HuH-7 (cell line): ENCODE measurements around the gene HYAL2.
"Not testable (repeated sequence)": the region's sequence is repeated elsewhere in the genome, so short reads cannot be mapped to it uniquely, and the experiment has no call there.

Experiments
- DNase-seq: peaks from one replicate; pipeline ENCODE4 v3.0.0; 2011; ENCODE audit warnings: low spot score

The HYAL2 gene

GRCh38 chr3:50327129-50327528 is 4.6 kb upstream of the HYAL2 start:
- DNase-seq, result no peak

DNA sequence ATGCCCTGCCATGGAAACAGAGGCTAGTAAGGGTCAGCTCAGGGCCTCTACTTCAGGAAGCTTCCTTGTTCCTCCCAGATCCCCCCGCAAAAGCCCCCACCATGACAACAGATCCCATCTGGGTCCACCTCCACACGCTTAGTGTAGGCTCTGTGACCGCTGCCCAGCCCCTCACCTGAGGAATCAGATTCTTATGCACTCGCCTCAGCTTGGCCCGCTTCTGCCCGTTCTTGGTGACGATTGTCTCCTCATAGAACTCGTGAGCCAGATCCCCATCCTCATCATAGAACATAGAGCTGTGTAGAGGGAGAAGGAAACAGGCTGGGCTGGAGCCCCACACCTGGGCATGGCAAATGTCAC is 3.6 kb upstream of the HYAL2 start:
- DNase-seq, result no peak

- DNase-seq, result no peak
Observed at GRCh38 chr3:50325497-50326181, 3.1 kb upstream of the HYAL2 start.

- DNase-seq, result no peak
Observed at GRCh38 chr3:50325113-50325480, 2.6 kb upstream of the HYAL2 start.

DNA sequence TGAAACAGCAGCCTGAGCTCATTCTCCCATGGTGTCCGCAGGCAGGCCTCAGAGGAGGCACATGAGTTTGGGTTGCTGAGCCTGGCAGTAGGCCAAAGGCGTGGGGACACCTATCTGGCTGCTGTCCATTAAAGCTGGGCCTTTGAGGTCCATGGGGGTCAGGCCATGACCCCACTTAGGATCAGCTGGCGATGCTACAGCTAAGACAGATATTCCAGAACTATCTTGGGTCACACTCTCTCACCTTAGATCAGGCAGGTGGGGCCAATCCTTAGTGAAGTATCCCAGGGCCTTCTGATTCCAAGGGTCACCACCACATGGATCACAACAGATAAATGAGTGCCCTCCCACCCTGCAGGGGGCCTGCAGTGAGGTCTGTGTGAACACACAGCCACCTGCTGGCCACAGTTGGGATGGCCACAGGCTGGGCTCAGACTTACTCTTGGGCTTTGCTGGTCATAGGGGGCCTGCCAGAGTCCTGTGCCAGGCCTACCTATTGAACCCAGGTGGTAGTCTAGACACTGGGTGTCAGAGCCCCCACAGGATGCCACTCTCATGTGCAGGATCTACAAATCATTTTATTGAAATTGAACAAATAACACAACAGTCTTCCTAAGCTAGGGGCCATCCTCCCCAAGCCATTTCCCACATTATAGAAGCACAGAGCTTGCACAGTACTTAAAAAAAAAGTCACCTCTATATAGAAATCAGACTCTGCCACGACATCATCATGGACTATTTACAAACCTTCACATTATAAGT is 2.0 kb upstream of the HYAL2 start:
- DNase-seq, result peak; percentile 88

DNA sequence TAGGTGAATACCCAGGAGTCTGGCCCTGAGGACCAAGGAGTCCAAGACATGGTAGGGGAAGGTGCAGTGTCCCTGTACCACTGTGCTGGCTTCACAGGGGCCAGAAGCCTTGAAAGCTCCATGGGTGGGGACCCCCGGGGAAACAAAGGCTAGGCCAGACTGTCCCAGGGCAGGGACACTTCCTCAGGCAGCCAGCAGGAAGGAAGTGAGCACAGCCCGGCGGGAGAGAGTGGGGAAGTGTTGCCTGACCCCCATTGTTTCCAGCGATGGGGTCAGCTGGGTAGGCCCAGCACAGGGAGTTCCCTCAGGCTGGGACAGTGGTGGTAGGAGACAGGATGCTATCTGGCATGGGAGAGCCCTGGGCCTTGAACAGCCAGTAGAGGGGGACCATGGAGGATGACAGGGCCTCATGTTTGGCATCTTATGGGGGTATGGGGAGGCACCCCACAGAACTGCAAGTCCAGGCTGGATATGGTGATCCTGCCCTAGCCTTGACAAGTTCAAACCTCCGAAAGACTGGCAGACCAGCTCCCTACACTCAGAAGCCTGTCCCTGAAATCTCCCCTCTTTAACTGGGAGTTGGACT is 1.2 kb upstream of the HYAL2 start:
- no peak for DNase-seq

- DNase-seq, result no peak
Observed at GRCh38 chr3:50323092-50323600, 601 bp upstream of the HYAL2 start.

DNA sequence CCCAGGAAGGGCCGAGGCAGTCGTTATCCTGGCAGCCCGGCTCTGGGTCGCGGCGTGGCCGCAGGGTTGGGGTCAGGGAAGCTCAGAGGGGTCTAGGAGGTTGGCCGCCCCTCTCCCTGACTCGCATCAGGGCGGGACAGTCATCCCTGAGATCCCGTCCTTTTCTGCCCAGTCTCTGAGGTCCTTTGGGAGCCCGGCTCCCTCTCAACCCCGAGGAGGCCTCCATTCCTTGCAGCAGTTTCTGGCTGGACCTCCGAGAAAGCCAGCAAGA is 495 bp downstream of the HYAL2 start:
- DNase-seq, result no peak

DNA sequence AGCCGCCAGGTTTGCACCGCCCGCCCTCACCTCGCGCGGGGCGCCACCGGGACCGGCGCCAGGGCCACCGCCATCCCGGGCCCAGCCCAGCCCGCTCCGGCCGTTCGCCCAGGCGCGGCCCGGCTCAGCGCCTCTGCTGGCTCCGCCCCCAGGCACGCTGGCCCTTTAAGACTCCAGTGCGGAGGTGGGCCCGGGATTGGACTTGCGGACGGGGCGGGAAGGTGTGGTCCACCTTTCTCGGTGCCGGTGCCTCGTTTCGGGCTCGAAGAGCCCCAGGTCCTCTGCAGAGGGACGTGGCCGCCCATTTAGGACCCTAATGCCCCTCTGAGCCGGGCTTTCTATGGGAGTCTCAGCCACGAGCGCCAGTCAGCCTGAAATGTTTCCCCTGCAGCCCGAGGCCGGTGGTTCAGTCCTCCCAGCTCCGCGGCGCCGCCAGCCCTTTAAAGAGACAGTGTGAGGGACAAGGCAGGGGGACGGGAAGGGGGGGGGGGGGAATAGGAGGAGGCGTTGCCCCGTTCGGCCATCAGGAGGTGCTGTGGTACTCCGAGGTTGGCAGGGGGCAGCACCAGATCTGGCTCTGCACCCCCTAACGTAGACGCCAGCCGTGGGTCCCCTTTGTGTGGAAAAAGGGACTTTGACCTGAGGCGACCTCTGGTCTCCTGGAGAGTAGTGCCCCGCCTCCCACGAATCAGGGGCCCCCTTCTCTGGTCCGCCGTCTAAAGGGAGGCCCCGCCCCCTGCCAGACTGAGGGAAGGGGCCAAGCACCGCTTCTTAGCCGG is 1.0 kb downstream of the HYAL2 start:
- DNase-seq, result peak; percentile 91

DNA sequence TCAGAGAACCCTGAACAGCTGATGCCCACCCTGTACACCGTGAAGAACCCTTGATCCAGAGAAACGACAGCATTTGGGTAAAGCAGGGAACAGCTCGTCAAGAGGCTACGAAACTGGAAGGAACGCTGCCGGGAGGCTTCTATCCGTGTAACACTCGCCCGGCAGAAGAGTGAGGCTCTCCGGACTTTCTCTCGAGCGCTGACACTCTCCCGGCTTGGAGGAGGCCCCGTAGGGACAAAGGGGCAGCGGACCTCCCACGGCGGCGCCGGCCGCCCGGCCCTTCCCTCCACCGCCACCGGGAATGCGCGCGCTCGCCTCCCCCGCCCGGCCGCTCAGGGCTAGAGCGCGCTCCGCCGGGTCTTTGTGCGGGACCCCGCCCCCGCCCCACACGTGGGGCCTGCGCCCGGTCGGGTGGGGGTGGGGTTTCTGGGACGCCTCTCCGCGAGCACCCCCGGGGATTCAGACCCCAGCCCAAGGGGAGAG is 1.7 kb downstream of the HYAL2 start:
- DNase-seq, result peak; percentile 77

DNA sequence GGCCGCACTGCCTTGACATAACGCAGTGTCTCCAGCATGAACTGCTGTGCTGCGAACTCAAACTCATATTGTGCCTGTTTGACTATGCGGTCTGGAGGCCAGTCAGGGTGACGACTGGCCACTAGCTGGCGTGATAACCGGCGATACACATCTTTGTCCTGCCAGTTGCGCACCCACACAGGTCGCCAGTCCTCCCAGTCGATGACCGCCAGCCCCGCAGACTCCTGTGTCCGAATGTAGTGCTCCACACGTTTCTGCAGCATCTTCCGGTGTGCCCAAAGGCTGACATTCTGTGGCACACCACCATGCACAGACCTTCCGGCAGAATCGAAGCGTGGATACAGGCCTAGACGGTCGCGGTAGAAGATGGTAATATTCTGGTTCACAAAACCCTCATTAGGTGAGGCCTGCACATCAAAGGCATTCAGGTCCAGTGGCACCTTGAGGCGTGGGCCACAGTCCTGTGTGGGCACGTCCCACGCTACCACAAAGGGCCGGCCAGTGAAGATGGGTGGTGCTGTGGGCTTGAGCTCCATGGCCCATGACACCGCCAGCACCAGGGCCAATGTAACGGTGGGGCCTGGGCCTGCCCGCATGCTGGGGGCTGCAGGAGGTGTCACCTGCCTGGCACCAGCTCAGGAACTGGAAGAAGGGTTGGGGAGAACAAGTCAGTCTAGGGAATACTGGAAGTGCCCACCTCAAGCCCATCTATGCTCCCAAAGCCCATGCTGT is 2.5 kb downstream of the HYAL2 start:
- DNase-seq, result no peak

DNA sequence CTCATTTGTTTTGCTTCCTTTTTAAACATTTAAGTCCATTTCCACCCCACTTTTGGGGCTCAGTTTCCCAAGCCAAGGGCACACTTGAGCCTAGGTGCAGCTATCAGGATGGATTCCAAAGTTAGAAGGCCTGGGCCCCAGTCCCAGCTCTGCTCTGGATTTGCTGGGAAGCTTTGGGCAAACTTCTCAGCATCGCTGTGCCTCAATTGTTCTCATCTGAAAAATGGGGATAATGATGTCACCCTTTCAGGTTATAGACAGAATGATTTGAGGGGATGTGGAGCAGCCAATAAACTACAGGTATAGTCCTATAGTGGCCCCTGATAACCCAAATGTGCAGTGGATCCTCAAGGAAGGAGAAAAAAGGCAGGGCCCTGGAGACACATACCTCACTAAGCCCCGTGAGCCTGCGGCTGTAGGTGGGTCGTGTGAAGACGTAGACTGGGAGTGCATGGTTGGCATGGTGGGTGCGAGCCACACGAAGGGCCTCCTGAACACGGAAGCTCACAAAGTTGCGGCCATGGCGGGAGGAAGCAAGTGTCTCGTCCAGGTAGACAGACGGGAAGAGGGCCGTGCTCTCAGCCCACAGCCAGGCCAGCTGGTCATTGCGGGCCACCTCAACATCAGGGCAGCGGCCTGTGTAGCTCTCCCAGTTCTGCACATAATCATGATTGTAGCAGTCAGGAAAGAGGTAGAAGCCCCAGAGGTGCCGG is 3.2 kb downstream of the HYAL2 start:
- DNase-seq, result no peak

GRCh38 chr3:50318615-50319014 is 3.9 kb downstream of the HYAL2 start:
- no peak for DNase-seq

DNA sequence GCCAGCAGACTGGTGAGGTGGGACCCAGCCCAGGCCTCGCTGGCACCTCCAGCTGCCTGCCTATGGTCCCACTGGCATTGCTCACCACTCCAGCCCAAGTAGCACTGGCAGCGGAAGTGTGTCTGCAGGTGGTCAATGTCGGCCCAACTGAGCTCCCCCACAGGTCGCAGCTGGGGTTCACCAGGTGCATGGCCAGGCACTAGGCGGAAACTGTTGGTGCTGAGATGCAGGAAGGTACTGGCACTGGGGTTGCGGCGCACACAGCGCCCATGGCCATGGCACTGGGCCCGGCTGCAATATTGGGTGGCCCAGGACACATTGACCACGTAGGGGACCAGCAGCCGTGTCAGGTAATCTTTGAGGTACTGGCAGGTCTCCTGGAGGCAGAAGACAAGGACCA is 4.4 kb downstream of the HYAL2 start:
- DNase-seq, result no peak

DNA sequence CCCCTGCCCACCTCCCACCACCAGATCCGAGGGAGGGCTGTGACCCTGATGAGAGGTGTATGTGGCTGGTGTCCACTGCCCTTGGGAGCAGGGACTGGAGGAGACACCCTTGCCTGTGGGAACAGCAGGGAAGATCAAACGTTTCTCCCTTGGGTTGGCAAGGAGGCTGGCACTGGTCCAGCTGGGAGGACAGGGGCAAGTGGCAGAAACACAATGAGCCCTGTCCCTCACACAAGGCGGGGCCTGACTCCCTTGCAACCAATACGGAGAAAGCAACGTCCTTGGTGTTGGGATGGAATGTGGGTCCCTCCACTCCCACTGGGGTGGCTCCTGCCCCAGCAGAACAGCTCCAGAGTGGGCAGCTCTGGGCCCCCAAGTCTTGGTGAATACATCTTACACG is 5.2 kb downstream of the HYAL2 start:
- DNase-seq, result no peak

DNA sequence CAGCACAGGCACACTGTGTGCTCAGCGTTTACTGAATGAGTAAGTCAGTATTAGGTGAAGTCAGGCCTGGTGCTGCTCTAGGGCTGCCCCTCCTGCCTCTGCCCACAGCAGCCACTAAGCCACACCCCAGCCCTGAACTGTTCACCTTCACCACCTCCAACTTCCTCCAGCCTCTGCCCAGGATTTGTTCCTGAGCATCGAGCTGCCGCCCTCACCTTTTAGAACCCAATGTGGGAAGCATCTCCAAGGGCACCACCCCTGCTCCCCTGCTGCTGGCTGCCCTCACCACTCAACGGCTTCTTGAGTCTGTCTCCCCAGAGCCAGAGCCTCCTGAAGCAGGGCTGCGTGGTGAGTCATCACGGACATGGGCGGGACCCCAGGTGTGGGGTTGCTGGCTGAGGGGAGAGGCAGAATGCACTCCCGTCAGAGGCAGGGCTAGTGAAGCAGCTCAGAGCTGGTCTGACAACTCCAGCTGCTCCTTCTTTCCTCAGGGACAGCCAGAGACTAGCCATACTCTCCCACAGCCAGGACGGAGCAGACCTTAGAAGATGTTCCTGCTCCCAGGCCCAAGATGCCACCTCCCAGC is 5.8 kb downstream of the HYAL2 start:
- DNase-seq, result no peak

DNA sequence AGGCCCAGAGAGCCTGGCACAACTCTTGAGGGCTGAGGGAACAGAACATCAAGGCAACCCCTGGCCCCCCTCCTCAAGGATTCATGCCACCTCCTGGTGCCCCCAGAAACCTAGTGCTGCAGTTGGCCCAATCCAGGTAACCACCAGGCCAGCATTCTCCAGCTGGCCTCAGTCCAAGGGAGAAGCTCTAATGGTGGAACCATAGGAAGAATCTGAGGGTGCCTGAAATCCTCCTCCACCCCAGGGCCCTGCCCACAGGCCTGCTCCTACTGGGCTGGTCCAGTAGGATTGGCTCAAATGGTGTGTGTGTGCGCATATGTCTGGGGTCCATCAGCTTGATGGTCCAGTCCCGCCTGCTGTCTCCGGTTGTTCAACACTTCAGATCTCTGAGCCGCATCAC is 7.7 kb downstream of the HYAL2 start:
- no peak for DNase-seq

- DNase-seq, result no peak
Observed at GRCh38 chr3:50314342-50314741, 8.2 kb downstream of the HYAL2 start.

DNA sequence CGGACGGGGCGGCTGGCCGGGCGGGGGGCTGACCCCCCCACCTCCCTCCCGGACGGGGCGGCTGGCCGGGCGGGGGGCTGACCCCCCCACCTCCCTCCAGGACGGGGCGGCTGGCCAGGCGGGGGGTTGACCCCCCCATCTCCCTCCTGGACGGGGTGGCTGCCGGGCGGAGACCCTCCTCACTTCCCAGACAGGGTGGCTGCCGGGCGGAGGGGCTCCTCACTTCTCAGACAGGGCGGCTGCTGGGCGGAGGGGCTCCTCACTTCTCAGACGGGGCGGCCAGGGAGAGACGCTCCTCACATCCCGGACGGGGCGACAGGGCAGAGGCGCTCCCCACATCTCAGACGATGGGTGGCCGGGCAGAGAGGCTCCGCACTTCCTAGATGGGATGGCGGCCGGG is 10.5 kb downstream of the HYAL2 start:
- DNase-seq, result not testable (repeated sequence)

GRCh38 chr3:50304601-50305000 is 17.9 kb downstream of the HYAL2 start:
- DNase-seq, result no peak
